HT1080 (cell line): ENCODE results near the gene LTC4S. TPM values are rescaled to one million over a fixed set of nuclear protein-coding genes. Genes with fewer than 3 reads are reported as not detected.
A peak's percentile ranks its signal among the peaks of the same experiment; 100 is the strongest.
"Not testable (repeated sequence)": the region's sequence is repeated elsewhere in the genome, so short reads cannot be mapped to it uniquely, and the experiment has no call there.

Experiments used
- DNase-seq: peaks from one replicate; pipeline ENCODE4 v3.0.0-alpha.2; 2015; ENCODE audit warnings: low read depth
- total RNA-seq: library from RNA; depleted of rRNA; stranded (reverse); fragments of >200 nt; shearing (Covaris generic); gene quantifications from 2 replicates; pipeline ENCODE4 v1.2.3, GENCODE V29; 2014

LTC4S gene
- total RNA-seq, 1 experiment from 2014 or later: not detected

DNA sequence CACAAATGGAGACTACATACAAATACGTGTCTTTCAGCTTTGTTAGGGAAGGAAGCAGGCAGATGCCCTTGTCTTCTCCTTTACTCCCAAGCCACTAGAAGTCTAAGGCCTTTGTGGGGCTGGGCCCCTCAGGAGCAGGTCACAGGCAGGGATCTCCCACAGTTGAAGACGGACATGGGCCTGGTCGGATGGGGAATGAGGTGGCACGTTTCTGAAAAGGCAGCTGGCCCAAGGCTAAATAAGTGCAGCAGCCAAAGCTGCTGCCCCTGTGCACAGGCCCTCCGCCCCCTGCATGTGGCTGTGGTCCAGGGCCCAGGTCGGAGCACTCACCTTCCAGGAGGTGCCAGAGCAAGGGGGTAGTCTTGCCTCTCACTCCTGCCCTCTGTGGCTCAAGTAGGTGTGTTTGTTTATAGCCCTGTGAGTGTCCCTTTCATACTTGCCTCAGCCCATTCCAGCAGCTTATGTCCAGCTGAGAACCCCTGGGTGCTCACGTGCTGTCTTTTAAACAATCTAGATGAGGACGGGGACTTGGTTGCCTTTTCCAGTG is 28.7 kb downstream of the LTC4S start:
- DNase-seq: no peak

DNA sequence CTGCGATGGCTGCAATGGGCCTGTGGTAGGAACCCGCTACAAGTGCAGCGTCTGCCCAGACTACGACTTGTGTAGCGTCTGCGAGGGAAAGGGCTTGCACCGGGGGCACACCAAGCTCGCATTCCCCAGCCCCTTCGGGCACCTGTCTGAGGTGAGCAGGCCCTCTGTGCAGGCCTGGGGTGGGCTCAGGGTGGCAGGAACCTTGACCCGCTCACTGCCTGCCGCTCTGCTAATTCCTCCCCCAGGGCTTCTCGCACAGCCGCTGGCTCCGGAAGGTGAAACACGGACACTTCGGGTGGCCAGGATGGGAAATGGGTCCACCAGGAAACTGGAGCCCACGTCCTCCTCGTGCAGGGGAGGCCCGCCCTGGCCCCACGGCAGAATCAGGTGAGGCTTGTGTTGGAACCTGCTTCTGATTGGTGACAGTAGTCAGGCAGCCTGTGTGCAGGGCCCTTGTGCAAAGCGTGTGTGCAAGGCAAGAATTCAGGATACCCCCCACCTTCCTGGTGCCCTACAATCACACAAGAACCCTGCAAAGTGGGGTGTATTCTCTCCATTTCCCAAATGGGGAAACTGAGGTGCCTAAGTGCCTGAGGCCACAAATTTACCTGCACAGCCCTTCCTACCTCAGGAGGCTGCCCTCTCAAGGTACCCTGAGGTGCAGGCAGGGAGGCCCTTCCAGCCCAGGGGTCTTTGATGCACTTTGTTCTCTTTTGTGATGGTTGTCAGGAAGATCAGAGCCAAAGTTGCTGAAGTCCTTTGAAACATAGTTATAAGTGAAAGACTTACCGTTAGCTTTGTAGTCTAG is 30.4 kb downstream of the LTC4S start:
- no peak for DNase-seq

DNA sequence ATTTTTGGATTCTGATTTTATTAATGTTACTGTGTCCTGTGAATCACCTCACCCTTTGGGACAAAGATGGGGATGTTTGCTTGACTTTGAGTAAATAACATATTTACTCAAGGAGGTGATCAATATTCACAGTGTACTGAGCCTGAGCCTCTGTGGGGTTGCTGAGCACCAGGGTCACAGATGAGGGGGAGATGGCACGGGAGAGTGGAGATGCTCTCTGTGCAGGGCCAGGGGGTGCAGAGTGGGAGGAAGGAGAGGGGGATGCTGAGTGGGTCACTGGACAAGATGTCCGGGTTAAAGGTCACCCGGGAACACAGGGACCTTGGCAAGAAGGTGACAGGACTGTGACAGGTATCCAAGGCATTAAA is 30.9 kb downstream of the LTC4S start:
- no peak for DNase-seq

DNA sequence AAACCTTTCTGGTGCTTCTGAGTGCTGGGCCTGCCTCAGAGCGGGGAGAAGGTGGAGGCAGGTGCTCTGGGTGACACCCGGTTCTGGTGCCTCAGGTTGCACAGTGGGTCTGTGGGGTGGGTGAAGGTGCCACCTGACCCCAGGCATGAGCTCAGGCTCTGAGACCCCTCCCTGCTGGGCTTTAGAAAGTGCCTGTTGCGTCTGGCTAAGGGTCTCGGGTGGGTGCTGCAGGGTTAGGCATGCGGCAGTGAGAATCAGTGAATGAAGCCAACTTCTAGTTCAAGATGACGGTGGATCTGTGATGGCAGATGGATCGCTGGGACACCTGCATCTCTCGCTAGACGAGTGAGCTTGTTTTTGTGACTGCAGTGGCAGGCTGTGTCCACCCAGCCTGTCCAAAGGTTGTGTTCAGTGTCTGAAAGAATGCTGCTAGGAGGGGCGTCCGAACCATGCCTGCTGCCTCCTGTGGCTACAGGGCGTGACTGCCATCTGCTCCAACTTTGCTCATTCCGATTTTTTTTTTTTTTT is 31.9 kb downstream of the LTC4S start:
- no peak for DNase-seq

DNA sequence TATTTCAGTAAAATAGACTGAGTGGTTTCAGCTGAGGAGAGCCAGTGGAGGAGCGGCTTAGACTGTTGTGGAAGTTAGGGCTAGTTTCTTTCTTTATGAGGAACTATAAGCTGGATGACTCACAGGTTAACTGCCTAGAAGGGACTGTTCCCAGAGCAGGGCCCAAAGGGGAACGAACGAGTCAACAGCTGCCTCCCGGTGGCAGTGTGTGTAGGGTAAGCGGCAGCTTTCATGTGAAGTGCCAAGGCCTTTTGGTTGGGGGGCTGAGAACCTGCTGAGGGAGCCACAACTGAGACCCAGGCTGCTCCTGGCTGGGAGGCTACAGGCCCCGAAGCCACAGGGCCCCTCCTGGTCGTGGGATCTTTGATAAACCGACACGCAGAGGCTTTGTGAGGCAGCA is 33.9 kb downstream of the LTC4S start:
- peak; percentile 68 for DNase-seq

DNA sequence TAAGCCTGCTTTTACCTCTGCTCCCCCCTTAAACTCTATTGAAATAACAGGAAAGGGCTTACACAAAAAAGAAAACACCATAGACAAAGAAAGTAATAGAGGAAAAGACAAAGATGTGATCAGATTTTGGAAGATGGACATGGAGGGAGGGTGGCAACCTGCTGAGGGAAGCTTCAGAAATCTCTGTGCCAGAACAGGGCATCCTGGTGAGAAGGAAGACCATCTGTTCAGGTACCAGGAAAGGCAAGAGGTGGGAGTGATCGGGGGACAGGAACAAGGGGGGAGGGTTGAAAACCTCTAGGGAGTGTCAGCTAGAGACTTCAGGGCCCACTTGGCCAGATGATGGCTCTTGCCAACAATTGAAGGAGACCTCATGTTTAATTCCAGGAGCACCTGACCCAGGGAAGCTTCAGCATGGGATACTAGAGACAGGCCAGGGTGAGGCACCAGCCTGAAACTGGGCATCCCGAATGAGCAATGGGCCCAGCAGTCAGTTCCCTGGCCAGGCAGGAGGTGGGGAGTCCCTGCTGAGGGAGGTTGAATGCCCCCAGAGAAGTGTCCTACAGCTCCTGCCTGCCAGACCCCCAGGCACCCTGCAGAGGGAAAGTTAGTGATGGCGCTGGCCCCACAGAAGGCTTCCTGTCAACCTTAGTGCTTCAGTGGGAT is 35.1 kb downstream of the LTC4S start:
- DNase-seq: no peak

DNA sequence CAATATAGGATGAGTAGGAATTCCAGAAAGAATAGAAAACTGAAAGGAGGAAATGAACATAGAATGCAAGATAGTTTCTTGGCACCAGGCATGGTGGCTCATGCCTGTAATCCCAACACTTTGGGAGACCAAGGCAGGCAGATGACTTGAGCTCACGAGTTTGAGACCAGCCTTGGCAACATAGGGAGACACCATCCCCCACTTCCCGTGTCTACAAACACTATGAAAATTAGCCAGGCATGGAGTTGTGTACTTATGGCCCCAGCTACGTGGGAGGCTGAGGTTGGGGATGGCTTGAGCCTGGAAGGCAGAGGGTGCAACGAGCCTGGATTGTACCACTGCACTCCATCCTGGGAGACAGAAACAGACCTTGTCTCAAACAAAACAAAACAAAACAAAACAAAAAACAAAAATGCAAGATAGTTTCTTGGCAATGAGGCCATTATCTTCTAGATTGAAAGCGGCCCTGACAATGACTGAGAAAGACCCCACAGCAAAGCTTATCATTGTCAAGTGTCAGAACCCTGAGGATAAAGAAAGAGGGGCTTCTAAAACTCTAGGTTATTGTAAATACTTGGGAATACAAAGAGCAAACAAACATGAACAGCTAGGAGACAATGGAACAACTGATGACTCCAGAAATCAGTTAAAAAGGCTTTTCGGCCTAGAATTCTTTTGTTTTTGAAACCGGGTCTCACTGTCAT is 36.1 kb downstream of the LTC4S start:
- no peak for DNase-seq

DNA sequence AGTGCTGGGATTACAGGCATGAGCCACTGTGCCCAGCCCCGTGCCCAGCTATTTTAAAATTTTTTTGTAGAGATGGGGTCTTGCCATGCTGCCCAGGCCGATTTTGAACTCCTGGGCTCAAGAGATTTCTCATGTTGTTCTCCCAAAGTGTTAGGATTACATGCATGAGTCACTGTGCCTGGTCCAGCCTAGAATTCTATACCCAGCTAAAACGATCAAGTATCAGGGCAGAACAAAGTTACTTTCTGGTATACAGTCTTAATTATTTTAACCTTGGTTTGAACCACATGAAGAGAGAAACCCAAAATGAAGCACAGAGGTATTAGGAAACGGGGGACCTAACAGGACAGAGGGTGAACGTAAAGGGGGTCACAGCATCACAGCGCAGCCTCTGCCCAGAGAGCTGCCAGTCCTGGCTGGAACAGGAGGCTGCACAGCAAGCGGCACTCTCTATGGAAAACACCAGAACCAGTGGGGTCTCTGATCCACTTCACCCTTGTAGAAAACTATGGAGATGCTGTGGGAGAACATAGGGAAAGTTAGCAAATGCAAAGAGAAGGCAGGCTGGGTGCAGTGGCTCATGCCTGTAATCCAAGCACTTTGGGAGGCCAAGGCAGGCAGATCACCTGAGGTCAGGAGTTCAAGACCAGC is 37.2 kb downstream of the LTC4S start:
- no peak for DNase-seq

DNA sequence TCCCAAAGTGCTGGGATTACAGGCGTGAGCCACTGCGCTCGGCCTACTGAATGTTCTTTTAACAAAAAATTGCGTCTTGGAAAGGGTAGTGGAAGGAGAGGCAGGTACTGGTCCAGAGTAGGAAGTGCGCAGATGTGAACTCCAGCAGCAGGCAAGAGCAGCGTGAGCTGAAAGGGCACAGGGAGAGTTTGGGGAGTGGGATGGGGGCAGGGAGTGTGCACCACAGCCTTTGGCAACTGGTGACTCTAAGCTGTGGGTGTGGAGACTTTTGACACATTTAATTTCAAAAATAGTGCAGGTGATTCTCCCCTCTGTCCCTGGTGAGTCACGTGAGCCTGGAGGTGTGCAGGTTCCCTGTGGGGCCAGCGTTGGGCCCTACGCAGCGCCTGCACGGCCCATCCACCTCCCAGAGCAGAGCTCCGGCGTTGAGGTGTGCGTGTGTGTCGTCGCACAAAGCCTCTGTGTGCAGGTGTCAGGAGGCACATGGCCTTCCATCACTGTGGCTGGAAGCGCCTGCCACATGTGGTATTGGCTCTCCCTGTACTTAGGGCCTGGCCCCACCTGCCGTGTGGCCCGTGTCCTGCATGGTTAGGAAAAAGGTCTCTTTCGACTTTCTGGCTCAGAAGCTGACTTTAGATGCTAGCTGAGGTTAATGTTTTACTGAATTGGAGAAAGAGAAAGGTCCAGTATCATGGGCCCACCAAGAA is 38.4 kb downstream of the LTC4S start:
- no peak for DNase-seq

DNA sequence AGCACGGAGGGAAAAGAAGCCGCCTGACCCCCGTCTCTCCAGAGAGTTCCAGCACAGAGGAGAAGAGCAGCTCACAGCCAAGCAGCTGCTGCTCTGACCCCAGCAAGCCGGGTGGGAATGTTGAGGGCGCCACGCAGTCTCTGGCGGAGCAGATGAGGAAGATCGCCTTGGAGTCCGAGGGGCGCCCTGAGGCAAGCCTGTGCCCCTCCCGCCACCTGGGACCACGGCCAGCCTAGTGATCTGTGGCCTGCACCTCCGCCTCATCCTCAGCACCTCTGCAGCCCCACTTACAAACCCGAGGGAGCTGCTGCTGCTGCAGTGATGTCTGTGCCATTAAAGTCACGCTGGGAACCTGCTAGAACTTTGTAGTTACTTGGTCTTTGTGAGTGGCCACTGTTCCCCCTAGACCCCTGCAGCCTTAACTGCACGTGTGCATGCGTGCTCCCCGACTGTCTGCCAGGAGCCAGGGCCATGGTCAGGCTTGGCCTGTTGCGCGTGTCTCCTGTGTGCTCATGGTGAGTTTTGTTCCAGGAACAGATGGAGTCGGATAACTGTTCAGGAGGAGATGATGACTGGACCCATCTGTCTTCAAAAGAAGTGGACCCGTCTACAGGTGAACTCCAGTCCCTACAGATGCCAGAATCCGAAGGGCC is 39.4 kb downstream of the LTC4S start:
- DNase-seq: no peak

DNA sequence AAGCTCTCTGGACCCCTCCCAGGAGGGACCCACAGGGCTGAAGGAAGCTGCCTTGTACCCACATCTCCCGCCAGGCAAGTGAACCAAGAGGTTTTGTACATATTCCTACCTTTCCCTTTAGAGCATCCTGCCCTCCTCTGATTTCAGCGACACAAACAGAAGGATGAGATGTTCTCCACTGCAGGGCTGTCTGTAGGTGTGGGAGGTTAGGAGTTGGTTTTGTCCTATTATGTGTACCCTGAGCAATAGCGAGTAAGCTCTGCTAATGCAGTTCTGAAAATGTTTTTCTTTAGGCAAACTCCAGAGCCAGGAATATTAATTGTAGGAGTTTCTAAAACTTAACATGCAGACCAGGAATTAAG is 39.9 kb downstream of the LTC4S start:
- no peak for DNase-seq

DNA sequence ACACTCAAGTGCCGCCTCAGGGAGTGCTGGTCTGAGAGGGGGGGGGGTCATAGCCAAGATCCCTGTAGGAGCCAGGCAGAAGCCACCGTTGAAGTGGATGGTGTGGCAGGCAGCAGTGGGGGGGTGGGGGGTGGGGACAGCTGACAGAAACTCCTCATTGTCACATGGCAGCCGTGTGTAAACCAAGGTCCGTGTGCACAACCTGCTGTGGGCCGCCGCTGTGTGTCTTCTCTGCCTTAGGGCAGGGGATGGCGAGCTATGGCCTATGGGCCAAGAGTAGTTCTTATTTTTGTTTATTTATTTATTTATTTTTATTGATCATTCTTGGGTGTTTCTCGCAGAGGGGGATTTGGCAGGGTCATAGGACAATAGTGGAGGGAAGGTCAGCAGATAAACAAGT is 40.3 kb downstream of the LTC4S start:
- DNase-seq: no peak

DNA sequence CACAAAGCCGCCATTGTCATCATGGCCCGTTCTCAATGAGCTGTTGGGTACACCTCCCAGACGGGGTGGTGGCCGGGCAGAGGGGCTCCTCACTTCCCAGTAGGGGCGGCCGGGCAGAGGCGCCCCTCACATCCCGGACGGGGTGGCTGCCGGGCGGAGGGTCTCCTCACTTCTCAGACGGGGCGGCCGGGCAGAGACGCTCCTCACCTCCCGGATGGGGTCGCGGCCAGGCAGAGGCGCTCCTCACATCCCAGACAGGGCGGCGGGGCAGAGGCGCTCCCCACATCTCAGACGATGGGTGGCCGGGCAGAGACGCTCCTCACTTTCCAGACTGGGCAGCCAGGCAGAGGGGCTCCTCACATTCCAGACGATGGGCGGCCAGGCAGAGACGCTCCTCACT is 41.1 kb downstream of the LTC4S start:
- DNase-seq: not testable (repeated sequence)

DNA sequence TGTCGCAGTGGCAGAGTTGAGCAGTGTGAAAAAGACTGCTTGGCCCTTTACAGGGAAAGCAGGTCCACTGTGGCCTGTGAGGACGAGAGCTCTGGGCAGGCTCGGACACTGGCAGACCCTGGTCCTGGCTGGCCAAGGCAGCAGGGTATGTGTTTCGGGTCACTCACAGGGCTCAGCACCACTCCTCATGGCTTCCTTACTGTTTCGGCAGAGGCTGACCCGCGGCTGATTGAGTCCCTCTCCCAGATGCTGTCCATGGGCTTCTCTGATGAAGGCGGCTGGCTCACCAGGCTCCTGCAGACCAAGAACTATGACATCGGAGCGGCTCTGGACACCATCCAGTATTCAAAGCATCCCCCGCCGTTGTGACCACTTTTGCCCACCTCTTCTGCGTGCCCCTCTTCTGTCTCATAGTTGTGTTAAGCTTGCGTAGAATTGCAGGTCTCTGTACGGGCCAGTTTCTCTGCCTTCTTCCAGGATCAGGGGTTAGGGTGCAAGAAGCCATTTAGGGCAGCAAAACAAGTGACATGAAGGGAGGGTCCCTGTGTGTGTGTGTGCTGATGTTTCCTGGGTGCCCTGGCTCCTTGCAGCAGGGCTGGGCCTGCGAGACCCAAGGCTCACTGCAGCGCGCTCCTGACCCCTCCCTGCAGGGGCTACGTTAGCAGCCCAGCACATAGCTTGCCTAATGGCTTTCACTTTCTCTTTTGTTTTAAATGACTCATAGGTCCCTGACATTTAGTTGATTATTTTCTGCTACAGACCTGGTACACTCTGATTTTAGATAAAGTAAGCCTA is 42.6 kb downstream of the LTC4S start:
- DNase-seq: no peak

DNA sequence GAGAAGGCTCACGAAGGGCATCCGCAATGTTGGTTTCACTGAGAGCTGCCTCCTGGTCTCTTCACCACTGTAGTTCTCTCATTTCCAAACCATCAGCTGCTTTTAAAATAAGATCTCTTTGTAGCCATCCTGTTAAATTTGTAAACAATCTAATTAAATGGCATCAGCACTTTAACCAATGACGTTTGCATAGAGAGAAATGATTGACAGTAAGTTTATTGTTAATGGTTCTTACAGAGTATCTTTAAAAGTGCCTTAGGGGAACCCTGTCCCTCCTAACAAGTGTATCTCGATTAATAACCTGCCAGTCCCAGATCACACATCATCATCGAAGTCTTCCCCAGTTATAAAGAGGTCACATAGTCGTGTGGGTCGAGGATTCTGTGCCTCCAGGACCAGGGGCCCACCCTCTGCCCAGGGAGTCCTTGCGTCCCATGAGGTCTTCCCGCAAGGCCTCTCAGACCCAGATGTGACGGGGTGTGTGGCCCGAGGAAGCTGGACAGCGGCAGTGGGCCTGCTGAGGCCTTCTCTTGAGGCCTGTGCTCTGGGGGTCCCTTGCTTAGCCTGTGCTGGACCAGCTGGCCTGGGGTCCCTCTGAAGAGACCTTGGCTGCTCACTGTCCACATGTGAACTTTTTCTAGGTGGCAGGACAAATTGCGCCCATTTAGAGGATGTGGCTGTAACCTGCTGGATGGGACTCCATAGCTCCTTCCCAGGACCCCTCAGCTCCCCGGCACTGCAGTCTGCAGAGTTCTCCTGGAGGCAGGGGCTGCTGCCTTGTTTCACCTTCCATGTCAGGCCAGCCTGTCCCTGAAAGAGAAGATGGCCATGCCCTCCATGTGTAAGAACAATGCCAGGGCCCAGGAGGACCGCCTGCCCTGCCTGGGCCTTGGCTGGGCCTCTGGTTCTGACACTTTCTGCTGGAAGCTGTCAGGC is 43.6 kb downstream of the LTC4S start:
- DNase-seq: no peak

DNA sequence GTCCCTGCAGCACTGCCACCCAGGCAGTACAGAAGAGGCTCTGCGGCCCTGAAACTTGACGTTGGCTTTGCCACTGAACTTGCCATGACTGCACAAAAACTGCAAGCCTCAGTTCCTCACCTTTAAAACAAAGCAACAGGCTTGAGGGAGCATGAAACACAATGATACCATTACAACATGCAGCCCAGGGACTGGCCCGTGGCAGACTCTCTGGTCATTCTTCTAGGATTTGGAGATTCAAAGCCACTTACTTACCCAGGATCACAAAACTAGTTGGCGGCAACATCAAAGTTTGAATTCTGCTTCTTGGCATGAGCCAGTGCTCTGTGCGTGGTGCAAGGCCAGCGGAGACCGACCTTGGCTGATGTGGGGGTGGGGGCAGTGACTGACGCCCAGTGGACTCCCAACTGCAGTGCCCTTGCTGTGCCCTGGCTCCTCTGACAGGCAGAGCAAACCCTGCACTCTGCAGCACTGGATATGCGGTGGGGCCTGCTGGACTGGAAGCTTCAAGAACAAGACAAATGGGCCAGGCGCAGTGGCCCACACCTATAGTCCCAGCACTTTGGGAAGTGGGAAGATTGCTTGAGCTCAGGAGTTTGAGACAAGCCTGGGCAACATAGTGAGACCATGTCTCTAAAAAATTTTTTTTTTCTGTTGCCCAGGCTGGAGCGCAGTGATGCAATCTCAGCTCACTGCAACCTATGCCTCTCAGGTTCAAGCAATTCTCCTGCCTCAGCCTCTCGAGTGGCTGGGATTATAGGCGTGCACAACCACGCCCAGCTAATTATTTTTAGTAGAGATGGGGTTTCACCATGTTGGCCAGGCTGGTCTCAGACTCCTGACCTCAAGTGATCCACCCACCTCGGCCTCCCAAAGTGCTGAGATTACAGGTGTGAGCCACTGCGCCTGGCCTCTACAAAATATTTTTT is 45.8 kb downstream of the LTC4S start:
- no peak for DNase-seq

DNA sequence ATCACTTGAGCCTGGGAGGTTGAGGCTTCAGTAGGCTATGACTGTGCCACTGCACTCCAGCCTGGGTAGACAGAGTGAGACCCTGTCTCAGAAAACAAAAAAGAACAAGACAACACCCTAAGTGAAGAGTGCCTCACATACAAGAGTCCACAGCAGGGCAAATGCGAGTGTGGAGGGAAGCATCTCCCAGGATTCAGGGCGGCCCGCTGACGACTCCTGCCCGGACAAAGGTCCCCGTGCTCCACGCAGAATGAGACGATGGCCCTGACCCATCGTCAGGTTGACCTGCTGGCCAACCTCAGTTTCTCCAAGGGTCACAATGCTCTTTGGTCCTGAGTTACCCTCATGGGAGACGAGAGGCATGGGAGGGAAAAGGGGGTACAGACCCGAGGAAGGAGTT is 46.5 kb downstream of the LTC4S start:
- DNase-seq: no peak
